Measurements from ENCODE around the gene PKM. TPM values are rescaled to one million over a fixed set of nuclear protein-coding genes. Genes with fewer than 3 reads are reported as not detected.

The PKM gene
- total RNA-seq, 2 experiments from 2014 or later = 1,010 to 1,764 TPM

GRCh38 chr15:72230197-72231065, 559 bp downstream of the PKM start:
- no peaks in the 10 kb centered on the region for H3K9me3 Mint-ChIP-seq (ENCODE audit: low read depth)
- ATAC-seq (peak; percentile 4), DNase-seq (peak; percentile 86)
- H3K4me1 Mint-ChIP-seq = peaks cover 43% of the 10 kb centered on the region
- H3K27ac Mint-ChIP-seq = peak overlapping the region; percentile 97
- no peaks in the 10 kb centered on the region for H3K27me3 Mint-ChIP-seq
- peaks cover 39% of the 10 kb centered on the region for H3K36me3 Mint-ChIP-seq
- CTCF ChIA-PET = interaction anchor here (0.8 to 1.6 kb wide), 3 partner anchors 38 to 232 kb away, joined by 3 to 4 read pairs (median 3); no protein-coding TSS in a partner anchor
- peak overlapping the region; percentile 99 for H3K4me3 Mint-ChIP-seq

GRCh38 chr15:72229947-72230196, 1.1 kb downstream of the PKM start:
- Mint-ChIP-seq H3K4me1 (peaks cover 46% of the 10 kb centered on the region), H3K36me3 (peaks cover 42% of the 10 kb centered on the region), H3K27ac (peak overlapping the region; percentile 92), H3K4me3 (peak overlapping the region; percentile 99), H3K9me3 (ENCODE audit: low read depth) (no peaks in the 10 kb centered on the region), H3K27me3 (no peaks in the 10 kb centered on the region)
- DNase-seq (no peak), ATAC-seq (no peak)
- CTCF ChIA-PET = interaction anchor here (0.7 to 1.6 kb wide), 3 partner anchors 13 to 44 kb away, joined by 3 to 5 read pairs (median 3); no protein-coding TSS in a partner anchor

GRCh38 chr15:72229076-72229946, 1.7 kb downstream of the PKM start:
- DNase-seq = peak; percentile 55
- Mint-ChIP-seq H3K27me3 (no peaks in the 10 kb centered on the region), H3K27ac (peak overlapping the region; percentile 92), H3K4me1 (peaks cover 48% of the 10 kb centered on the region), H3K9me3 (ENCODE audit: low read depth) (no peaks in the 10 kb centered on the region), H3K4me3 (peak overlapping the region; percentile 99), H3K36me3 (peaks cover 45% of the 10 kb centered on the region)
- ATAC-seq = no peak
- CTCF ChIA-PET = interaction anchor here (0.7 to 1.6 kb wide), 2 partner anchors 13 to 44 kb away, joined by 3 to 5 read pairs; no protein-coding TSS in a partner anchor

- H3K36me3 Mint-ChIP-seq = peaks cover 60% of the 10 kb centered on the region
- no peaks in the 10 kb centered on the region for H3K27me3 Mint-ChIP-seq
- H3K4me3 Mint-ChIP-seq = peak overlapping the region; percentile 99
- H3K9me3 Mint-ChIP-seq (ENCODE audit: low read depth) = no peaks in the 10 kb centered on the region
- H3K27ac Mint-ChIP-seq = peak overlapping the region; percentile 92
- CTCF ChIA-PET = interaction anchor here (0.7 to 3.3 kb wide), 11 partner anchors 12 to 447 kb away, joined by 3 to 57 read pairs (median 4); partner anchors contain the start of gene GRAMD2A
- ATAC-seq = no peak
- H3K4me1 Mint-ChIP-seq = peaks cover 59% of the 10 kb centered on the region
- no peak for DNase-seq
These were observed 3.3 kb downstream of the PKM start for GRCh38 chr15:72227720-72228119.

GRCh38 chr15:72227192-72227586, 3.8 kb downstream of the PKM start:
- Mint-ChIP-seq H3K36me3 (peaks cover 65% of the 10 kb centered on the region), H3K9me3 (ENCODE audit: low read depth) (no peaks in the 10 kb centered on the region), H3K27me3 (no peaks in the 10 kb centered on the region), H3K27ac (peak overlapping the region; percentile 92), H3K4me3 (peak overlapping the region; percentile 99), H3K4me1 (peaks cover 59% of the 10 kb centered on the region)
- CTCF ChIA-PET = interaction anchor here (0.5 to 3.3 kb wide), 21 partner anchors 10 to 559 kb away, joined by 3 to 57 read pairs (median 4); partner anchors contain the start of genes GRAMD2A and HEXA
- ATAC-seq = peak; percentile 28
- DNase-seq = peak; percentile 72

- Mint-ChIP-seq H3K4me1 (peaks cover 77% of the 10 kb centered on the region), H3K9me3 (ENCODE audit: low read depth) (no peaks in the 10 kb centered on the region), H3K36me3 (peaks cover 81% of the 10 kb centered on the region), H3K4me3 (no peak overlapping the region), H3K27me3 (no peaks in the 10 kb centered on the region), H3K27ac (peak overlapping the region; percentile 61)
- no peak for DNase-seq
- CTCF ChIA-PET = interaction anchor here (1.5 kb wide), 1 partner anchor 90 kb away, joined by 4 read pairs; no protein-coding TSS in a partner anchor
- no peak for ATAC-seq
These were observed 7.7 kb downstream of the PKM start for GRCh38 chr15:72223278-72223677.

- H3K27me3 Mint-ChIP-seq = no peaks in the 10 kb centered on the region
- H3K4me1 Mint-ChIP-seq = peaks cover 75% of the 10 kb centered on the region
- no peaks in the 10 kb centered on the region for H3K9me3 Mint-ChIP-seq (ENCODE audit: low read depth)
- ATAC-seq (no peak), DNase-seq (no peak)
- CTCF ChIA-PET = interaction anchor here (0.7 to 1.5 kb wide), 3 partner anchors 9 to 91 kb away, joined by 3 to 4 read pairs (median 4); no protein-coding TSS in a partner anchor
- peaks cover 83% of the 10 kb centered on the region for H3K36me3 Mint-ChIP-seq
- peak overlapping the region; percentile 66 for H3K27ac Mint-ChIP-seq
- no peak overlapping the region for H3K4me3 Mint-ChIP-seq
These were observed 8.6 kb downstream of the PKM start for GRCh38 chr15:72222393-72222792.

- no peak overlapping the region for H3K27ac Mint-ChIP-seq
- no peak for ATAC-seq
- no peaks in the 10 kb centered on the region for H3K27me3 Mint-ChIP-seq
These were observed 10.3 kb downstream of the PKM start for GRCh38 chr15:72220687-72221086.

GRCh38 chr15:72217216-72217615, 13.8 kb downstream of the PKM start:
- Mint-ChIP-seq H3K27me3 (no peaks in the 10 kb centered on the region), H3K4me1 (peaks cover 34% of the 10 kb centered on the region), H3K4me3 (no peak overlapping the region), H3K9me3 (ENCODE audit: low read depth) (no peaks in the 10 kb centered on the region), H3K27ac (no peak overlapping the region), H3K36me3 (peaks cover 74% of the 10 kb centered on the region)
- DNase-seq = no peak
- CTCF ChIA-PET = interaction anchor here (0.8 to 2.9 kb wide), 4 partner anchors 9 to 19 kb away, joined by 3 to 11 read pairs (median 4); no protein-coding TSS in a partner anchor
- no peak for ATAC-seq

More at GRCh38 chr15:72220687-72221086, 10.3 kb downstream of the PKM start:
- CTCF ChIA-PET = interaction anchor here (1.4 kb wide), 1 partner anchor 19 kb away, joined by 3 read pairs; no protein-coding TSS in a partner anchor
- H3K4me1 Mint-ChIP-seq = peaks cover 61% of the 10 kb centered on the region
- DNase-seq = no peak
- no peak overlapping the region for H3K4me3 Mint-ChIP-seq
- no peaks in the 10 kb centered on the region for H3K9me3 Mint-ChIP-seq (ENCODE audit: low read depth)
- peaks cover 80% of the 10 kb centered on the region for H3K36me3 Mint-ChIP-seq

- CTCF ChIA-PET = interaction anchor here (1.6 to 2.9 kb wide), 2 partner anchors 14 to 15 kb away, joined by 5 to 11 read pairs; no protein-coding TSS in a partner anchor
- peaks cover 24% of the 10 kb centered on the region for H3K4me1 Mint-ChIP-seq
- H3K27me3 Mint-ChIP-seq = no peaks in the 10 kb centered on the region
- no peak overlapping the region for H3K4me3 Mint-ChIP-seq
- peaks cover 77% of the 10 kb centered on the region for H3K36me3 Mint-ChIP-seq
- DNase-seq = no peak
- no peak for ATAC-seq
- H3K27ac Mint-ChIP-seq = no peak overlapping the region
- H3K9me3 Mint-ChIP-seq (ENCODE audit: low read depth) = no peaks in the 10 kb centered on the region
These were observed 14.9 kb downstream of the PKM start for GRCh38 chr15:72216079-72216478.

GRCh38 chr15:72207558-72208085, 23.4 kb downstream of the PKM start:
- Mint-ChIP-seq H3K4me1 (peaks cover 14% of the 10 kb centered on the region), H3K4me3 (no peak overlapping the region), H3K36me3 (peaks cover 86% of the 10 kb centered on the region), H3K27me3 (no peaks in the 10 kb centered on the region), H3K9me3 (ENCODE audit: low read depth) (no peaks in the 10 kb centered on the region), H3K27ac (no peak overlapping the region)
- ATAC-seq = no peak
- CTCF ChIA-PET = interaction anchor here (0.7 to 1.0 kb wide), 3 partner anchors 8 to 19 kb away, joined by 3 to 4 read pairs (median 3); no protein-coding TSS in a partner anchor
- DNase-seq = no peak

GRCh38 chr15:72206677-72207000, 24.4 kb downstream of the PKM start:
- CTCF ChIA-PET = no interaction called here
- Mint-ChIP-seq H3K4me3 (no peak overlapping the region), H3K9me3 (ENCODE audit: low read depth) (no peaks in the 10 kb centered on the region), H3K4me1 (peaks cover 14% of the 10 kb centered on the region), H3K27me3 (no peaks in the 10 kb centered on the region), H3K36me3 (peaks cover 86% of the 10 kb centered on the region), H3K27ac (no peak overlapping the region)
- DNase-seq (no peak), ATAC-seq (no peak)

Data from activated CD8-positive, alpha-beta memory T cell treated with anti-CD3 and anti-CD28 coated beads, Interleukin-2, amount 10 ng/mL, durations not matched to agents 7 days and 5 days (primary cell).